Mammary epithelial cell (primary cell): ENCODE results near the gene GPR39.

Experiments
- EZH2 ChIP-seq: IDR thresholded peaks from 2 replicates; pipeline ENCODE4 v1.6.1; 2012; ENCODE audit warnings: low read length, inconsistent platforms, borderline replicate concordance
- TF ChIP-seq, protein P1 (sequence below), 2 donors: IDR thresholded peaks in 1 of 2; conservative IDR thresholded peaks in 1 of 2; 2 replicates each; pipeline ENCODE4 v1.5.1; 2011 to 2012; ENCODE audit warnings: inconsistent platforms in 2 of 2, low read length in 2 of 2, mild to moderate bottlenecking in 2 of 2, control low read depth in 1 of 2, low read depth in 1 of 2; ENCODE audit not compliant: insufficient read depth in 1 of 2; ENCODE audit errors: extremely low read depth in 1 of 2

DNA sequence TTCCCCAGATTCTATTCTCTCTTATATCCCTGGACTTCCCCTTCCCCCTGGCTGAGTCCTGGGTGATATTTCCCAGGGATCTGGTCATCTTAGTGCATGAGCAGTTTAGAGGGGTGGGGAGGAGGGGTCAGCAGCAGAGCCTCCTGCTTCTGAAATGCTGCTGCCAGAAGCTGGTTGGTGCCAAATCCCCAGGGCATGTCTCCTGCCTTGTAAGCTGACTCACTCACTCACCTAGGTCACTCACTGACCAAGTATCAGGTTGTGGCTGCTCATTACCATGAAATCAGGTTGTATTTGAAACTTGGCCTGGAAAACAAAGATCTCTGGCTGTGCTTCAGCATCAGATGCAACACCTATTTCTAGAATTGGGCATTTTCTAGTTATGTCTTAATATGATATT, 14.3 kb downstream of the GPR39 start:
- TF ChIP-seq, protein P1, sequence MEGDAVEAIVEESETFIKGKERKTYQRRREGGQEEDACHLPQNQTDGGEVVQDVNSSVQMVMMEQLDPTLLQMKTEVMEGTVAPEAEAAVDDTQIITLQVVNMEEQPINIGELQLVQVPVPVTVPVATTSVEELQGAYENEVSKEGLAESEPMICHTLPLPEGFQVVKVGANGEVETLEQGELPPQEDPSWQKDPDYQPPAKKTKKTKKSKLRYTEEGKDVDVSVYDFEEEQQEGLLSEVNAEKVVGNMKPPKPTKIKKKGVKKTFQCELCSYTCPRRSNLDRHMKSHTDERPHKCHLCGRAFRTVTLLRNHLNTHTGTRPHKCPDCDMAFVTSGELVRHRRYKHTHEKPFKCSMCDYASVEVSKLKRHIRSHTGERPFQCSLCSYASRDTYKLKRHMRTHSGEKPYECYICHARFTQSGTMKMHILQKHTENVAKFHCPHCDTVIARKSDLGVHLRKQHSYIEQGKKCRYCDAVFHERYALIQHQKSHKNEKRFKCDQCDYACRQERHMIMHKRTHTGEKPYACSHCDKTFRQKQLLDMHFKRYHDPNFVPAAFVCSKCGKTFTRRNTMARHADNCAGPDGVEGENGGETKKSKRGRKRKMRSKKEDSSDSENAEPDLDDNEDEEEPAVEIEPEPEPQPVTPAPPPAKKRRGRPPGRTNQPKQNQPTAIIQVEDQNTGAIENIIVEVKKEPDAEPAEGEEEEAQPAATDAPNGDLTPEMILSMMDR (conservative IDR thresholded peaks at IDR 0.05 in 1 of 2, IDR thresholded peaks at IDR 0.05 in 1 of 2; ENCODE audit: extremely low read depth in 1 of 2, insufficient read depth in 1 of 2, low read depth in 1 of 2, low read length in 2 of 2), result no peak
- TF ChIP-seq EZH2, result no peak
